Spleen (tissue), 11 donors: ENCODE data around the gene RABL2B. TPM values are rescaled to one million over a fixed set of nuclear protein-coding genes. Genes with fewer than 3 reads are reported as not detected.
A peak's percentile ranks its signal among the peaks of the same experiment; 100 is the strongest.
"Not testable (repeated sequence)": the region's sequence is repeated elsewhere in the genome, so short reads cannot be mapped to it uniquely, and the experiment has no call there.

Source experiments
- DNase-seq: peaks from one replicate; pipeline ENCODE4 v3.0.0-alpha.2; 2020
- H3K27ac ChIP-seq, 8 donors: fragments of 200-600 bp; sonication (generic) in 7 of 8; 1 replicate in 4 of 8; 2 replicates in 4 of 8; pipeline versions ENCODE4 v1.5.0 to v1.8.0; 2016 to 2021; ENCODE audit warnings: inconsistent platforms in 4 of 8, mild to moderate bottlenecking in 4 of 8, moderate library complexity in 1 of 8
- H3K27me3 ChIP-seq, 7 donors: fragments of 200-600 bp; sonication (generic) in 6 of 7; replicated peaks in 1 of 7; 1 replicate in 4 of 7; 2 replicates in 3 of 7; pipeline versions ENCODE4 v1.5.0 to v1.8.0; 2016 to 2021; ENCODE audit warnings: inconsistent platforms in 3 of 7, mild to moderate bottlenecking in 1 of 7
- H3K36me3 ChIP-seq, 6 donors: fragments of 200-600 bp; sonication (generic) in 5 of 6; 1 replicate in 4 of 6; 2 replicates in 2 of 6; pipeline versions ENCODE4 v1.5.0 to v1.8.0; 2016 to 2021; ENCODE audit warnings: inconsistent platforms in 2 of 6
- H3K4me1 ChIP-seq, 6 donors: fragments of 200-600 bp; sonication (generic) in 5 of 6; 1 replicate in 3 of 6; 2 replicates in 3 of 6; pipeline versions ENCODE4 v1.5.0 to v1.8.0; 2016 to 2021; ENCODE audit warnings: inconsistent platforms in 3 of 6
- H3K4me3 ChIP-seq, 8 donors: fragments of 200-600 bp; sonication (generic) in 7 of 8; 1 replicate in 4 of 8; 2 replicates in 4 of 8; pipeline versions ENCODE4 v1.5.0 to v1.8.0; 2016 to 2021; ENCODE audit warnings: inconsistent platforms in 4 of 8, mild to moderate bottlenecking in 4 of 8, moderate library complexity in 2 of 8
- H3K9me3 ChIP-seq, 8 donors: fragments of 200-600 bp; sonication (generic) in 7 of 8; 1 replicate in 4 of 8; 2 replicates in 4 of 8; pipeline versions ENCODE4 v1.5.0 to v1.8.0; 2016 to 2021; ENCODE audit warnings: inconsistent platforms in 4 of 8
- POLR2A ChIP-seq, 3 donors: fragments of 450-650 bp; IDR thresholded peaks; one replicate each; pipeline ENCODE4 v1.5.1; 2017; ENCODE audit warnings: antibody characterized with exemption in 3 of 3, mild to moderate bottlenecking in 1 of 3
- POLR2AphosphoS5 ChIP-seq, 3 donors: sonication (generic); formaldehyde crosslinking; IDR thresholded peaks; one replicate each; pipeline ENCODE4 v1.5.1; 2017; ENCODE audit warnings: antibody characterized with exemption in 3 of 3
- WGBS, 5 donors: extraction: QIAGEN DNeasy Blood & Tissue Kit in 3 of 5; methylation state at CpG; one replicate each; pipeline versions ENCODE4 v1.1.5 to v1.1.7; 2013 to 2018; 5-methylcytosine and 5-hydroxymethylcytosine counted together
- intact Hi-C: fragments of 100-400 bp; cut with DNase I; formaldehyde crosslinking; loops from one replicate; pipeline ENCODE4 v1.15.0; 2023; ENCODE audit warnings: low total_unique reads
- polyA plus RNA-seq, 3 donors: library from polyadenylated mRNA; stranded (reverse); fragments of 200-250 nt; gene quantifications; one replicate each; pipeline ENCODE4 v1.2.1, GENCODE V29; 2013
- total RNA-seq, 7 donors: library from RNA; depleted of rRNA in 3 of 7; stranded (reverse); fragments of >200 nt in 3 of 7; fragmentation: NEBNext Ultra II Directional in 4 of 7; extraction: Animal tissue kit (Norgen Biotek cat#: 25700) in 4 of 7; gene quantifications; one replicate each; pipeline versions ENCODE4 v1.1.0 to v1.2.1, GENCODE V29; 2016 to 2021
- TF ChIP-seq, protein P1 (sequence below), 11 experiments: fragments of 200-600 bp in 7 of 11; fragments of 450-650 bp in 4 of 11; sonication (generic) in 4 of 11; IDR thresholded peaks in 8 of 11; conservative IDR thresholded peaks in 3 of 11; 1 replicate in 7 of 11; 2 replicates in 4 of 11; pipeline versions ENCODE4 v1.4.0 to v1.8.0; 2016 to 2021; ENCODE audit warnings: antibody characterized with exemption in 11 of 11, inconsistent platforms in 4 of 11, mild to moderate bottlenecking in 1 of 11
- donor health status: healthy with polysubstance abuse.
- donor health status: DM: no; HTN: no; CAD: no; lungs with moderate emphysema.
- donor health status: DM: no; HTN: no; CAD: no.
- donor health status: Bipolar disorder and iron deficiency.
- donor health status: healthy.
- donor health status: DM: no; HTN: no; CAD: no.
- donor health status: DM: yes; HTN: yes; CAD: no.

RABL2B gene
- total and polyA plus RNA-seq, 10 donors = 14.5 to 46.9 (median 19.2) TPM

DNA sequence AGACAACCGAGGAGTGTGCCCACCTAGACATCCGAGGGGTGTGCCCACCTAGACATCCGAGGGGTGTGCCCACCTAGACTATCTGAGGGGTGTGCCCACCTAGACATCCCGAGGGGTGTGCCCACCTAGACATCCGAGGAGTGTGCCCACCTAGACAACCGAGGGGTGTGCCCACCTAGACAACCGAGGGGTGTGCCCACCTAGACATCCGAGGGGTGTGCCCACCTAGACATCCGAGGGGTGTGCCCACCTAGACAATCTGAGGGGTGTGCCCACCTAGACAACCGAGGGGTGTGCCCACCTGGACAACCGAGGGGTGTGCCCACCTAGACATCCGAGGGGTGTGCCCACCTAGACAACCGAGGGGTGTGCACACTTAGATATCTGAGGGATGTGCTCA is 34.8 kb downstream of the RABL2B start:
- DNase-seq, H3K9me3 ChIP-seq, H3K4me3 ChIP-seq, H3K4me1 ChIP-seq, intact Hi-C loops, H3K36me3 ChIP-seq, H3K27me3 ChIP-seq, H3K27ac ChIP-seq: not testable (repeated sequence)
- 76 to 88% (median 84%) methylated on average over 7 to 12 of the region's 13 CpGs for WGBS, 5 donors

- H3K4me3 ChIP-seq, H3K27me3 ChIP-seq, H3K27ac ChIP-seq, H3K9me3 ChIP-seq, H3K36me3 ChIP-seq, DNase-seq, H3K4me1 ChIP-seq, intact Hi-C loops: not testable (repeated sequence)
- 79 to 91% (median 89%) methylated on average over 1 of the region's 1 CpG for WGBS, 5 donors
These were observed 35.9 kb downstream of the RABL2B start for GRCh38 chr22:50747521-50747920.

DNA sequence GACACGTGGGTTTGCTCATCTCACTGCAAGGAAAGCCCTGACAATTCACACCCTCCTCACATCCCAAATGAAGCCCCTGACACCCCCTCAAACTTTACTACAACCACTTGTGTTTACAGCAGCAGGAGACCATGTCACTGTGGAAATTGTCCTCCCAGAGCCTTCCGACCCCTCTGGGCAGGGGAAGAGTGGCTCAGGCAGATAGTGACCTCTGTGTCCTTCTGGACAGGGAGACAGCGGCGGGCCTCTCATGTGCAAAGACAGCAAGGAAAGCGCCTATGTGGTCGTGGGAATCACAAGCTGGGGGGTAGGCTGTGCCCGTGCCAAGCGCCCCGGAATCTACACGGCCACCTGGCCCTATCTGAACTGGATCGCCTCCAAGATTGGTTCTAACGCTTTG is 39.0 kb downstream of the RABL2B start:
- H3K9me3 ChIP-seq = not testable (repeated sequence)
- WGBS, 5 donors = 50 to 89% (median 84%) methylated on average over 2 to 11 of the region's 12 CpGs; no CpG with 5 or more reads in 1 of the 5 donors

GRCh38 chr22:50740714-50741113 is 42.7 kb downstream of the RABL2B start:
- intact Hi-C loops, H3K27me3 ChIP-seq, DNase-seq, H3K36me3 ChIP-seq, H3K4me3 ChIP-seq, H3K9me3 ChIP-seq, H3K27ac ChIP-seq, H3K4me1 ChIP-seq: not testable (repeated sequence)
- 83 to 89% (median 84%) methylated on average over 5 of the region's 5 CpGs for WGBS, 5 donors

More for the DNA sequence above, 39.0 kb downstream of the RABL2B start:
- H3K27ac ChIP-seq, H3K27me3 ChIP-seq, H3K4me1 ChIP-seq, H3K36me3 ChIP-seq, H3K4me3 ChIP-seq, intact Hi-C loops: not testable (repeated sequence)
- DNase-seq = peak; percentile 14

GRCh38 chr22:50739894-50740293 is 43.5 kb downstream of the RABL2B start:
- Histone ChIP-seq H3K9me3 (no peaks in the 10 kb centered on the region), H3K4me3 (no peak overlapping the region), H3K36me3 (no peaks in the 10 kb centered on the region), H3K4me1 (no peaks in the 10 kb centered on the region), H3K27me3 (peaks cover 0 to 7% (median 0%) of the 10 kb centered on the region in 7 donors), H3K27ac (no peak overlapping the region)
- intact Hi-C loops = no loop called here
- peak; percentile 47 for DNase-seq
- 72 to 92% (median 86%) methylated on average over 9 to 12 of the region's 12 CpGs for whole genome bisulfite sequencing, 5 donors
- TF ChIP-seq POLR2AphosphoS5 (IDR thresholded peaks at IDR 0.05) = peak in 1 of 3 donors; percentile 14
- no peak for TF ChIP-seq POLR2A (IDR thresholded peaks at IDR 0.05)

GRCh38 chr22:50739279-50739691 is 44.2 kb downstream of the RABL2B start:
- H3K9me3 ChIP-seq = no peaks in the 10 kb centered on the region
- H3K36me3 ChIP-seq = no peaks in the 10 kb centered on the region
- no peak overlapping the region for H3K4me3 ChIP-seq
- no peaks in the 10 kb centered on the region for H3K4me1 ChIP-seq
- DNase-seq = peak; percentile 62
- WGBS, 5 donors = 80 to 89% (median 83%) methylated on average over 15 to 17 of the region's 17 CpGs
- TF ChIP-seq POLR2A (IDR thresholded peaks at IDR 0.05) = no peak
- TF ChIP-seq, protein P1, sequence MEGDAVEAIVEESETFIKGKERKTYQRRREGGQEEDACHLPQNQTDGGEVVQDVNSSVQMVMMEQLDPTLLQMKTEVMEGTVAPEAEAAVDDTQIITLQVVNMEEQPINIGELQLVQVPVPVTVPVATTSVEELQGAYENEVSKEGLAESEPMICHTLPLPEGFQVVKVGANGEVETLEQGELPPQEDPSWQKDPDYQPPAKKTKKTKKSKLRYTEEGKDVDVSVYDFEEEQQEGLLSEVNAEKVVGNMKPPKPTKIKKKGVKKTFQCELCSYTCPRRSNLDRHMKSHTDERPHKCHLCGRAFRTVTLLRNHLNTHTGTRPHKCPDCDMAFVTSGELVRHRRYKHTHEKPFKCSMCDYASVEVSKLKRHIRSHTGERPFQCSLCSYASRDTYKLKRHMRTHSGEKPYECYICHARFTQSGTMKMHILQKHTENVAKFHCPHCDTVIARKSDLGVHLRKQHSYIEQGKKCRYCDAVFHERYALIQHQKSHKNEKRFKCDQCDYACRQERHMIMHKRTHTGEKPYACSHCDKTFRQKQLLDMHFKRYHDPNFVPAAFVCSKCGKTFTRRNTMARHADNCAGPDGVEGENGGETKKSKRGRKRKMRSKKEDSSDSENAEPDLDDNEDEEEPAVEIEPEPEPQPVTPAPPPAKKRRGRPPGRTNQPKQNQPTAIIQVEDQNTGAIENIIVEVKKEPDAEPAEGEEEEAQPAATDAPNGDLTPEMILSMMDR (IDR thresholded peaks at IDR 0.05 in 8 of 11, conservative IDR thresholded peaks at IDR 0.05 in 3 of 11) = no peak
- TF ChIP-seq POLR2AphosphoS5 (IDR thresholded peaks at IDR 0.05) = peak in 2 of 3 donors; percentile 25 to 45
- intact Hi-C loops = no loop called here
- no peak overlapping the region for H3K27ac ChIP-seq
- peaks cover 0 to 7% (median 0%) of the 10 kb centered on the region in 7 donors for H3K27me3 ChIP-seq

GRCh38 chr22:50738649-50739227 is 44.7 kb downstream of the RABL2B start:
- H3K27me3 ChIP-seq = peaks cover 0 to 7% (median 0%) of the 10 kb centered on the region in 7 donors
- intact Hi-C loops = no loop called here
- WGBS, 5 donors = 82 to 91% (median 84%) methylated on average over 10 of the region's 10 CpGs
- H3K4me3 ChIP-seq = no peak overlapping the region
- TF ChIP-seq, protein P1 (IDR thresholded peaks at IDR 0.05 in 8 of 11, conservative IDR thresholded peaks at IDR 0.05 in 3 of 11) = no peak
- TF ChIP-seq POLR2AphosphoS5 (IDR thresholded peaks at IDR 0.05) (no peak), POLR2A (IDR thresholded peaks at IDR 0.05) (no peak)
- no peaks in the 10 kb centered on the region for H3K36me3 ChIP-seq
- H3K9me3 ChIP-seq = no peaks in the 10 kb centered on the region
- DNase-seq = peak; percentile 39
- H3K4me1 ChIP-seq = no peaks in the 10 kb centered on the region
- no peak overlapping the region for H3K27ac ChIP-seq
